COLO668 (cell line): ENCODE measurements around the gene TNFAIP1.

ENCODE experiments used
- DNase-seq: peaks from one replicate; lab custom pipeline; 2025; ENCODE audit not compliant: unreplicated experiment; lab: John Stamatoyannopoulos, UW

Gene TNFAIP1

GRCh38 chr17:28344011-28344410 lies 8.4 kb downstream of the TNFAIP1 start:
- no peak for DNase-seq

DNA sequence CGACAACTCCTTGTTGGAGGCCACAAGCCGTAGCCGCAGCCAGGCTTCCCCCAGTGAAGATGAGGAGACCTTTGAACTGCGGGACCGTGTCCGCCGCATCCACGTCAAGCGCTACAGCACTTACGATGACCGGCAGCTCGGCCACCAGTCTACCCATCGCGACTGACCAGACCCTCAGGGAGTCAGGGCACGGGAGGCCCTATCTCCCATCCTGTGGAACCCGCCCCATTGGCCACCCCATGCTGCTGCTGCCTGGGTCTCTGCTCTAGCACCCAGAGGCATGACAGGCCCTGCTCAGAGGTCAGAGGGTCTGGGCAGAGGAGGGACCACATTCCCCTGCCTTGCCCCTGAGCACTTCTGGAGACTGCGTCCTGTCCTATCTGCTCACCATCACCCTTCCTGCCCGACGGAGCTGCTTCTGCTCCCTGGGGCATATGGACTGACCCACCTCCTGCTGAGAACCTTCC lies 8.9 kb downstream of the TNFAIP1 start:
- no peak for DNase-seq

- no peak for DNase-seq
Measured at GRCh38 chr17:28345419-28346198, 10.0 kb downstream of the TNFAIP1 start.

- DNase-seq, result no peak
Measured at GRCh38 chr17:28346199-28346580, 10.6 kb downstream of the TNFAIP1 start.

DNA sequence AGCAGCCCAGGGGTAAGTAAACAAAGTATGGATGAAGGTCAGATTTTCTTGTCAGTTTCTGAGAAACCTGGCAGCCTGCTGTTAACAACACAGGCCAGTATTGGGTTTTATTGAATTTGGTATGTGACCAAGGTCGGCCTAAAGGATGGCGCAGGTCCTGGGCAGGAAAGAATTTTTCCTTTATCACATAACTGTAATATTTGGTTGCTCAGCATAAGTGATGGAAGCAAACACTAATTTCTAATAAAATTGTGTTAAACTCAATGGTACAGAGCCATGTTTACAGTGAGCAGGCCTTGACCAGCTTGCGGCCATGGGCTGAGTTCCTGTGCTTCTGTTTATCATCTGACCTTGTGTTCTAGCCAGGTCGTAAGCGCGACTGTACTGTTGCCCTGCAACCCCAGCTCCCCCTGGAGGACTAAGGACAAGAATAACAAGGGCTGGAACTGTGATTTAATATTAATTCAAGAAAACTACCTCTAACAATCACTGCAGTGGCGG lies 11.2 kb downstream of the TNFAIP1 start:
- no peak for DNase-seq

DNA sequence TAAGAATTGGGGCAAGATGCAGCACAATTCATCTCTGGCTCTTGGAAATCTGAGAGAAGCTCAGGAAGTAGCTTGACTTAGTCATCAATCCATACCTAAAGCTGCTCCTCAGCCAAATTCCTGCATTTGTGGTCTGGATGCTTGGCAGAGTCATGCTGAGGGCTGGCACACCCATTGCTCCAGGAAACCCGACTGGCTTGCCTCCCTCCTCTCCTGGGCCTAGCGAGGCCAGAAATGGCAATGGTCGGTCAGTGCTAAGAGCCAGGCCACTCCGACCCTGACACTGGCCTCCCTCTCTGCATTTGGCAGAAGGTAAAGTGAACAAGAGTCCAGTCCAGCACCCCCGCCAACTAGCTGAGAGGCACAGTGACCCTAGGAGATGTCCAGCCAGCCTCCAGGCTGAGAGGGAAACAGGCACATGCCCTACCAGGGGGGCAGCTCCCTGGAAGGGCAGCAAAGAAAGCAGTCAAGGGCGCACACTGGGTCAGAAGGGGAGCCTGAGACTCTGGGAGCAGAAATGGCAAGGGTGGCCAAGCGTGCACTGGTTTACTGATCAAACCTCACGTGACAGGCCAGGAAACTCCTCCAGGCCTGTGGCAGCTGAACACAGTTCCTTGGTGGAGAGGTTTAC lies 11.8 kb downstream of the TNFAIP1 start:
- DNase-seq, result no peak

- DNase-seq, result no peak
Measured at GRCh38 chr17:28348979-28349378, 13.4 kb downstream of the TNFAIP1 start.

- DNase-seq, result no peak
Measured at GRCh38 chr17:28350271-28350670, 14.7 kb downstream of the TNFAIP1 start.

- DNase-seq, result peak; percentile 89
Measured at GRCh38 chr17:28357061-28357900, 21.7 kb downstream of the TNFAIP1 start, which contains the start of gene POLDIP2. POLDIP2 (minus strand) TSS chr17:28357527; CDS start chr17:28357448, 79 bp downstream.

GRCh38 chr17:28357901-28358197 lies 22.3 kb downstream of the TNFAIP1 start:
- DNase-seq, result no peak

GRCh38 chr17:28363186-28363585 lies 27.6 kb downstream of the TNFAIP1 start:
- no peak for DNase-seq

DNA sequence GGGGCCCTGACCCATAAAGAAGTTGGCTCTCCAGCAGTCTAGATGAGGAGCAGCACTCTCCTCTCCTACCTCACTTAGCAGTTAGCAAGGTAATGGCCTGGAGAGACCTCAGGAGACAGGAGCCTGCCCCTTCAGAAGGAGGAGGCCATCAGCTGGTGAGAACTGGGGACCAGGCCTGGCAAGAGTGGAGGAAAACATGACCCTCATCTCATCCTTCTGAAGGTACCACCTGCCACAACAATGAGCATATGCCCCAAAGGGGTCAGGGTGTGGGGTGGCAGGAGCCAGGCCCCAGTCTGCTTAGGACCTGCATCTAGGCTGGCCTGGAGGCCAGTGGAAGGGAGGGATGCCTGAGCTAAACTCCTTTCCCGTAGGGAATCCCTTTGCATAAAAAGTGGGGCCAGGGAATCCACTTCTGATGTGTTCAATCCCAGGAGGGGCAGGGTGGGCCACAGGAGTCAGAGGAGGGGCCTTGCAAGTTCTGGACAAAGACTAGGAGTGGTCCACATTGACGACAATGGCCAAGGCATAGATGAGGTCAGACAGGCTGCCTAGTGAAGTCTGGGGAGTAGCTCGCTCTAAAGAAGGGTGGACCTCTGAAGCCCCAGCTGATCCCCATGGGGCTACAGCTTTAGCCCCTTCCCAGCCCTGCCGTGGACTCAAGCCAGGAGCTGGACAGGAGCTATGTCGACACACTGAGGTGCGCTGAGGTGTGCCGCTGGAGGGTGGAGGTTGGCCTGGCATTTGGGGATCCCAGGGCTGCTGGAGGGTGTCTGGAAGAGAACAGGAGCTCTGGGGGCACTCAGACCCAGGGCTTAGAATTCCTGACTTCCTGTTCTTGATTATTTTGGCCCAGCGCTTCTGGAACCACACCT lies 28.5 kb downstream of the TNFAIP1 start:
- DNase-seq, result no peak

DNA sequence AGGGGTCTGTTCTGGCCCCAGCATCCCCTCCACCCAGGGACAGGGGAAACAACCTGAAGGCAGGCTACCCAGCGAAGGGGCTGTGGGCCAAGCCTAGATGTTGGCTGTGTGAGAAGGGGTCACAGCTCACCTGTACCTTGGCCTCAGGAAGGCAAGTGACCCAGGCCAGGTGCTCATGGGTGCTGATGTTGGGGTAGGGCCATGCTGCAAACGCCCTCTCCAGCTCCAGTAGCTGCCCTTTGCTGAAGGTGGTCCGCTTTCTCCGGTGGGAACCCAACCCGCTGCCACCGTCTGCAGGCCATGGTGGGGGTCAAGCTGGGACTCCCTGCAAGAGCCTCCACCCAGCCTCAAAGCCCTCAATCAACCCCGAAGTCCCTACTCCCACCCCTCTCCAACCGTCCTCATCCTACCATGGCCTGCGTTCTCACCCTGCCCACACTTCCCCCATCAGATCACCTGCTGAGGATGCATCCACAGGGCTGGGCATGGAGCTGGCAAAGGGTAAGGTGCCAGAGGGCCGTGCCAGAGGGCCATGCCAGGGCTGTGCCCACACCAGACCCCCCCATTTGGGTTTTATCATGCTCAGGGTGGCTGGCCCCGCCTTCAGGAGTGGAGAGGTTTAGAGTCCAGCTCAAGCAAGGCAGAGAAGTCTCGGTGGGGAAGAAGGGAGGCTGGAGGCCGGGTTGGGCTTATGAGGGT lies 29.3 kb downstream of the TNFAIP1 start, which contains the start of gene SEBOX:
Gene SEBOX, minus strand, starts transcription at position 535 of the 699 bp plus-strand sequence. Its CDS starts 48 bp downstream, at position 487.
- no peak for DNase-seq

DNA sequence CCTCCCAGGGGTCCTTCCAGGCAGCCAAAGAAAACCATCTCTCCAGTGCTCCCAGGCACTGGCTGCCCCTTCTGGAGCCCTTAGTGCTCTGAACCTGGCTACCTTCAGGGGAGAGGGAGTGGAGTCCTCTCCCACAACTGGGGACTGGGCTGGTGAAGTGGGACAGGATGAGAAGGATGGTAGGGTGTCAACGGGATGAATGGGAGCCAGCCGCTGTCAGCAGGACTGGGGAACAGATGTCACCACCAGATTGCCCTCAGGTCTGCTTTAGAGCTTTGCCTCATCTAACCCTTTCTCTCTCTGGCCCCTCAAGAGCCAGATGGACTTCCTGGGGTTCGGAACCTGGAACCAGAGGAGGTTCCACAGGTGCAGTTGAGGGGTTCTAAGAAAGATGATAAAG lies 29.9 kb downstream of the TNFAIP1 start:
- DNase-seq, result no peak

DNA sequence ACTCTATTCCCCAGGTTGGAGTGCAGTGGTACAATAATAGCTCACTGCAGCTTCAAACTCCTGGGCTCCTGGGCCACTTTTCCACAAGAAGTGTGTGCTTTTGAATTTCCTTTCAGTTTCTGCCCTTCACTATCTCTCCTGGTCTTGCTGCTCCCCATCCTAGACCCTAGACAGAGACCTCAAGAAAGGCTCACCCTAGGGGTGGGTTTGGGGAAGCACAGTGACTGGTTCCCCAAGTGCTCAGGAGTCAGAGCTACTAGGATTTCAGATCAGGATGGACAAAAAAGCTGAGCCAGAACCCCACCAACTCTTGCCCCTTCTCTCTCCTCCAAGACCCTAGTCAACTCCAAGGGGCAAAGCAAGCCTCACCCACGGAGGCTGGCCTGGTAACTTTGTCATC lies 31.0 kb downstream of the TNFAIP1 start:
- no peak for DNase-seq

DNA sequence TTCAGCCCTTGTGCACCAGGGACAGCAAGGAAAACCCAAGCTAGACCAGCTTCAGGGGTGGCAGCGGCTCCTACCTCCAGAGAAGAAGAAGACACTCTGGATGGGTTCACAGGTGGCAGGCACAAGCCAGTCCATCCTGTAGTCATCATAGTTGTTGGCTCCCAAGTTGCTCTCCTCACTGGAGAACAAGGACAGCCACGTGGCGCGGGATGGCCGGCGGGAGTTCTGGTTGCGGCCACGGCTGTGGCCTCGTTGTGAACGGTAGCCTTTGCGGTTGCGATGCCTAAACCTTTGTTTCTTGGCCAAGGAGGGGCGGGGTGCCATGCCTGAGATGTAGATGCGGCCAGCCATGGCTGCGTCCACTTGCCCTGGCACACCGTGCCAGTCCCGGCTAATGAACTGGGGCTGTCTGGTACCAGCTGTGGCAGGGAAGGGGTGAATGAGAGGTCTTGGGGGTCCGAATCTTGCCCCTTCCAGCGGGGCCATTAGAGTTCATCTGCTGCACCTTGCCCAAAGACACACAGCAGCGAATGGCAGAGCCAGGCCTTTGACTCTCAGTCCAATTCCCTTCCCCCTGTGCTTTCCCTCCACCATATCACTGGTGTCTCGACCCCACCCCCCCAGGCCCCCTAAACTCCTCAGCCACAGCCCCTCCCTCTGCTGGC lies 32.2 kb downstream of the TNFAIP1 start:
- no peak for DNase-seq

GRCh38 chr17:28368306-28368831 lies 32.8 kb downstream of the TNFAIP1 start:
- no peak for DNase-seq

DNA sequence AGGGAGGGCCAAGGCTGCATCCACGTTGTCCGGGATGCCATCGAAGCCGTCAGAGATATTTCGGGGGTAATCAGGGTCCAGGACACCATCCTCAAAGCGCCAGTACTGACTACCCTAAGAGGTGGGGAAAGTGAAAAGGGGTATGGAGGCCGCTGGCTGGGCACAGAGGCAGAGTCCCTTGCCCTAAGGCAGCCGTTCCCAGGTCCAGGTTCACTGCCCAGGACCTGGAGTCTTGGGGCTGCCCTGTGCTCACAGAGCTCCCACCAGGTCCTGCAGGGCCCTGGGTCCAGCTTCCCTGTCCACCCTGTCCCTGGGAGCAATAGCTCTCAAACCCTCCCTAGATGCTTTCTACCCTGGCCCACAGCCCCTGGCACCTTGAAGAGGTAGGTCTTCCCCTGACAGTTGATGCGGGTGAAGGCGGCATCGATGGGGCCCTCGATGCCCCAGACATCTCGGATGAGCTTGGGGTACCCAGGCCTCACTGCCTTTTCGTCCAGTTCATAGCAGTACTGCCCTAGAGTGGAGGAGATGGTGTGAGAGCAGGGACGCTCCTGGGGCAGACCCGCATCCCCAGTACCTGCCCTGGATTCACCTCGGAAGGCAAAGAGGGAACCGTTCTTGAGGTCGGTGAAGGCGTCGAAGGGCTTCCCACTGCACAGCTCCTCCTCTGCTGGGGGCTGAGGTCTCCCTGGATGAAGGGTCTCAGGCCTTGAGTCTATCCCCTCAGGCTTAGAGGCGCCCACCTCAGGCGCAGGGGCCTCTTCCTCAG lies 33.5 kb downstream of the TNFAIP1 start:
- no peak for DNase-seq
